ENCODE results near the gene DNER. TPM values are rescaled to one million over a fixed set of nuclear protein-coding genes. Genes with fewer than 3 reads are reported as not detected.

The DNER gene
- total and polyA plus RNA-seq, 12 donors = 49.2 to 309 (median 155) TPM

- DNase-seq = no peak
- no peaks in the 10 kb centered on the region for H3K9me3 ChIP-seq (replicated peaks in 1 of 3)
- no peak overlapping the region for H3K4me3 ChIP-seq
- intact Hi-C loops (cut with DNase I) = no loop called here
- peak overlapping the region in 4 of 5 donors; percentile 28 to 76 (median 53) for H3K27ac ChIP-seq
- H3K27me3 ChIP-seq = no peaks in the 10 kb centered on the region
- H3K4me1 ChIP-seq (replicated peaks in 1 of 2) = peaks cover 0 to 8% of the 10 kb centered on the region in 2 donors
- H3K36me3 ChIP-seq (replicated peaks in 1 of 2) = no peaks in the 10 kb centered on the region
- WGBS, 4 donors = 39 to 52% (median 43%) methylated on average over 7 of the region's 7 CpGs
- TF ChIP-seq, protein P1, sequence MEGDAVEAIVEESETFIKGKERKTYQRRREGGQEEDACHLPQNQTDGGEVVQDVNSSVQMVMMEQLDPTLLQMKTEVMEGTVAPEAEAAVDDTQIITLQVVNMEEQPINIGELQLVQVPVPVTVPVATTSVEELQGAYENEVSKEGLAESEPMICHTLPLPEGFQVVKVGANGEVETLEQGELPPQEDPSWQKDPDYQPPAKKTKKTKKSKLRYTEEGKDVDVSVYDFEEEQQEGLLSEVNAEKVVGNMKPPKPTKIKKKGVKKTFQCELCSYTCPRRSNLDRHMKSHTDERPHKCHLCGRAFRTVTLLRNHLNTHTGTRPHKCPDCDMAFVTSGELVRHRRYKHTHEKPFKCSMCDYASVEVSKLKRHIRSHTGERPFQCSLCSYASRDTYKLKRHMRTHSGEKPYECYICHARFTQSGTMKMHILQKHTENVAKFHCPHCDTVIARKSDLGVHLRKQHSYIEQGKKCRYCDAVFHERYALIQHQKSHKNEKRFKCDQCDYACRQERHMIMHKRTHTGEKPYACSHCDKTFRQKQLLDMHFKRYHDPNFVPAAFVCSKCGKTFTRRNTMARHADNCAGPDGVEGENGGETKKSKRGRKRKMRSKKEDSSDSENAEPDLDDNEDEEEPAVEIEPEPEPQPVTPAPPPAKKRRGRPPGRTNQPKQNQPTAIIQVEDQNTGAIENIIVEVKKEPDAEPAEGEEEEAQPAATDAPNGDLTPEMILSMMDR (IDR thresholded peaks at IDR 0.05) = no peak
- no peak for TF ChIP-seq POLR2A (IDR thresholded peaks at IDR 0.05)
Observed at GRCh38 chr2:229454934-229455631, 259.3 kb downstream of the DNER start.

GRCh38 chr2:229453230-229453629, 261.1 kb downstream of the DNER start:
- H3K27me3 ChIP-seq = no peaks in the 10 kb centered on the region
- peaks cover 0 to 8% of the 10 kb centered on the region in 2 donors for H3K4me1 ChIP-seq (replicated peaks in 1 of 2)
- no peaks in the 10 kb centered on the region for H3K9me3 ChIP-seq (replicated peaks in 1 of 3)
- intact Hi-C loops (cut with DNase I) = no loop called here
- DNase-seq = no peak
- no peak for TF ChIP-seq POLR2A (IDR thresholded peaks at IDR 0.05)
- TF ChIP-seq, protein P1 (IDR thresholded peaks at IDR 0.05) = no peak
- no peaks in the 10 kb centered on the region for H3K36me3 ChIP-seq (replicated peaks in 1 of 2)
- H3K27ac ChIP-seq = no peak overlapping the region
- H3K4me3 ChIP-seq = no peak overlapping the region

DNA sequence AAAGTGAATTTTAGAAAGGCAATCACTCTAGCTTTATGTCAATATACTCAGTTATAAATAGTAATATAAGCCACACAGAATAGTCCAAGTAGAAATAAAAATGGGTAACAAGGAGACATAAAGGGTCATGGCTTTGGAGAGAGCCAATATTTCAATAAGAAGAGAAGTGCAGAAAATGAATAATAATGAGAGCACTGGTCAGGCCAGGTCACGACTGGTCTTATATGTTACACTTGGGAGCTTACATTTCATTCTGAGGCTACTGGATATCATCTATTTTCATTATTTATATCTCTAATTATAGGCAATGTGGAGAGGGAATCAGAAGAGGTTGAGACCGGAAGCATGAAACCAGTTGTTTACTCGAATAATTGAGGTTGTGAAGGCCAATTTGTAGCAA, 262.5 kb downstream of the DNER start:
- DNase-seq = no peak
- intact Hi-C loops (cut with DNase I) = no loop called here
- 91 to 92% (median 92%) methylated on average over 3 of the region's 3 CpGs for WGBS, 4 donors
- no peaks in the 10 kb centered on the region for H3K36me3 ChIP-seq (replicated peaks in 1 of 2)
- no peaks in the 10 kb centered on the region for H3K27me3 ChIP-seq
- TF ChIP-seq POLR2A (IDR thresholded peaks at IDR 0.05) = no peak
- TF ChIP-seq, protein P1 (IDR thresholded peaks at IDR 0.05) = no peak
- no peak overlapping the region for H3K27ac ChIP-seq
- no peaks in the 10 kb centered on the region for H3K9me3 ChIP-seq (replicated peaks in 1 of 3)
- H3K4me1 ChIP-seq (replicated peaks in 1 of 2) = peaks cover 0 to 8% of the 10 kb centered on the region in 2 donors
- no peak overlapping the region for H3K4me3 ChIP-seq

DNA sequence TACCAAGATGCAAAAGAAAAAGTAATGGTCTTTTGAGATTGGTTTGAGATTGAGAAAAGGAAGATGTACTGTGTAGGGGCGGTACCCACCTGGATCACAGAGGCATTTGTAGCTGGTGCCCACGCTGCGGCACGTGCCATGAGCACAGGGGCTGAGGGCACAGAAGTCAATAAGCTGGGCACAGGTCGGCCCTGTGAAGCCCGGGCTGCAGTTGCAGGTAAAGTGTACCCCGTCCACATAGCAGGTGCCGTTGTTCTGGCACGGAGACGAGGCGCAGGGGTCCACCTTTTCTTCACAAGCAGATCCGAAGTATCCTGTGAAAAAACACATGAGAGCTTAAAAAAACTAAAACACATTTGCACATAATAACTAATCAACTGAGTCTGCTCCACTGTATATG, 267.1 kb downstream of the DNER start:
- intact Hi-C loops (cut with DNase I) = no loop called here
- WGBS, 4 donors = 95 to 97% (median 96%) methylated on average over 12 of the region's 12 CpGs
- Histone ChIP-seq H3K27me3 (no peaks in the 10 kb centered on the region), H3K36me3 (replicated peaks in 1 of 2) (no peaks in the 10 kb centered on the region), H3K27ac (no peak overlapping the region), H3K9me3 (replicated peaks in 1 of 3) (no peaks in the 10 kb centered on the region), H3K4me1 (replicated peaks in 1 of 2) (peaks cover 14 to 18% of the 10 kb centered on the region in 2 donors), H3K4me3 (no peak overlapping the region)
- DNase-seq = no peak
- TF ChIP-seq POLR2A (IDR thresholded peaks at IDR 0.05) = no peak
- TF ChIP-seq, protein P1 (IDR thresholded peaks at IDR 0.05) = no peak
